Stimulated activated CD8-positive, alpha-beta memory T cell treated with anti-CD3 and anti-CD28 coated beads, Interleukin-4, amount 100 ng/mL, for 1 hour (primary cell): ENCODE results near the gene YBEY.

Source experiments
- DNase-seq, 2 donors: peaks; one replicate each; pipeline ENCODE4 v3.0.0-alpha.2; 2020; ENCODE audit warnings: low read depth in 2 of 2, low spot score in 1 of 2

The YBEY gene

GRCh38 chr21:46325073-46325912 lies 39.2 kb downstream of the YBEY start:
- DNase-seq = peak in 1 of 2 donors; percentile 4

GRCh38 chr21:46326110-46326703 lies 40.1 kb downstream of the YBEY start:
- DNase-seq = no peak

- no peak for DNase-seq
Measured at GRCh38 chr21:46327711-46328110, 41.6 kb downstream of the YBEY start.

- DNase-seq = no peak
Measured at GRCh38 chr21:46328151-46328550, 42.0 kb downstream of the YBEY start.

- no peak for DNase-seq
Measured at GRCh38 chr21:46329796-46330195, 43.7 kb downstream of the YBEY start.

- no peak for DNase-seq
Measured at GRCh38 chr21:46334351-46335140, 48.4 kb downstream of the YBEY start.

GRCh38 chr21:46336603-46337002 lies 50.5 kb downstream of the YBEY start:
- DNase-seq = no peak

GRCh38 chr21:46340998-46341397 lies 54.9 kb downstream of the YBEY start:
- DNase-seq = no peak

- DNase-seq = no peak
Measured at GRCh38 chr21:46344219-46344915, 58.2 kb downstream of the YBEY start.

- DNase-seq = no peak
Measured at GRCh38 chr21:46345861-46346260, 59.7 kb downstream of the YBEY start.

GRCh38 chr21:46346296-46347202 lies 60.4 kb downstream of the YBEY start:
- no peak for DNase-seq

GRCh38 chr21:46347203-46347550 lies 61.0 kb downstream of the YBEY start:
- DNase-seq = no peak
